H9 (cell line): ENCODE measurements around the gene PKD1. TPM values are rescaled to one million over a fixed set of nuclear protein-coding genes. Genes with fewer than 3 reads are reported as not detected.

ENCODE experiments used
- DNase-seq: peaks from one replicate; pipeline ENCODE4 v3.0.0-alpha.2; 2017
- H2AFZ ChIP-seq: one replicate; pipeline ENCODE4 v1.6.1; 2013; ENCODE audit warnings: mild to moderate bottlenecking, low read length, control low read depth, moderate library complexity
- H2AK5ac ChIP-seq: 2 replicates; pipeline ENCODE4 v1.6.1; 2013; ENCODE audit warnings: low read length, control low read depth, mixed read lengths; ENCODE audit not compliant: insufficient read length
- H2BK120ac ChIP-seq: one replicate; pipeline ENCODE4 v1.6.1; 2013; ENCODE audit warnings: low read depth, mild to moderate bottlenecking, low read length, control low read depth, inconsistent platforms; ENCODE audit not compliant: poor library complexity, severe bottlenecking
- H2BK12ac ChIP-seq: 2 replicates; pipeline ENCODE4 v1.6.1; 2013; ENCODE audit warnings: low read length, control low read depth, mixed read lengths, low read depth; ENCODE audit not compliant: insufficient read length
- H2BK15ac ChIP-seq: 2 replicates; pipeline ENCODE4 v1.6.1; 2013; ENCODE audit warnings: low read depth, low read length, control low read depth
- H2BK20ac ChIP-seq: one replicate; pipeline ENCODE4 v1.6.1; 2013; ENCODE audit warnings: low read depth, mild to moderate bottlenecking, low read length, control low read depth, inconsistent platforms; ENCODE audit not compliant: poor library complexity, severe bottlenecking
- H2BK5ac ChIP-seq: 2 replicates; pipeline ENCODE4 v1.6.1; 2013; ENCODE audit warnings: low read length, control low read depth, mixed read lengths; ENCODE audit not compliant: insufficient read length
- H3K14ac ChIP-seq: 2 replicates; pipeline ENCODE4 v1.6.1; 2013; ENCODE audit warnings: low read length, control low read depth; ENCODE audit not compliant: insufficient read depth
- H3K18ac ChIP-seq: 2 replicates; pipeline ENCODE4 v1.6.1; 2013; ENCODE audit warnings: low read depth, mild to moderate bottlenecking, mixed read lengths, low read length, control low read depth; ENCODE audit not compliant: insufficient read length
- H3K23ac ChIP-seq: 2 replicates; pipeline ENCODE4 v1.6.1; 2013; ENCODE audit warnings: low read length, control low read depth, mixed read lengths, low read depth; ENCODE audit not compliant: insufficient read length
- H3K23me2 ChIP-seq: 2 replicates; pipeline ENCODE4 v1.6.1; 2013; ENCODE audit warnings: low read depth, mild to moderate bottlenecking, mixed read lengths, low read length, control low read depth; ENCODE audit not compliant: insufficient read length, poor library complexity, severe bottlenecking
- H3K27ac ChIP-seq: 2 replicates; pipeline ENCODE4 v1.5.1; 2013; ENCODE audit warnings: low read length, control low read depth, mixed read lengths, low read depth; ENCODE audit not compliant: insufficient read length
- H3K27me3 ChIP-seq: 2 replicates; pipeline ENCODE4 v1.6.1; 2013; ENCODE audit warnings: low read length, control low read depth, inconsistent platforms; ENCODE audit not compliant: insufficient read depth
- H3K4ac ChIP-seq: 2 replicates; pipeline ENCODE4 v1.6.1; 2013; ENCODE audit warnings: low read depth, mild to moderate bottlenecking, control low read depth, inconsistent platforms, low read length, moderate library complexity
- H3K4me1 ChIP-seq: 2 replicates; pipeline ENCODE4 v1.6.1; 2013; ENCODE audit warnings: low read length, control low read depth, inconsistent platforms; ENCODE audit not compliant: insufficient read depth
- H3K4me2 ChIP-seq: 2 replicates; pipeline ENCODE4 v1.6.1; 2013; ENCODE audit warnings: low read length, control low read depth, mixed read lengths; ENCODE audit not compliant: insufficient read length, insufficient read depth
- H3K56ac ChIP-seq: 2 replicates; pipeline ENCODE4 v1.6.1; 2013; ENCODE audit warnings: low read depth, mild to moderate bottlenecking, mixed read lengths, low read length, control low read depth; ENCODE audit not compliant: insufficient read length
- H3K79me1 ChIP-seq: 2 replicates; pipeline ENCODE4 v1.6.1; 2013; ENCODE audit warnings: low read depth, mild to moderate bottlenecking, moderate library complexity, low read length, control low read depth, inconsistent platforms; ENCODE audit not compliant: insufficient read depth, poor library complexity, severe bottlenecking
- H3K79me2 ChIP-seq: 2 replicates; pipeline ENCODE4 v1.6.1; 2013; ENCODE audit warnings: low read length, control low read depth, inconsistent platforms; ENCODE audit not compliant: insufficient read depth
- H3K9ac ChIP-seq: 2 replicates; pipeline ENCODE4 v1.6.1; 2013; ENCODE audit warnings: low read length, control low read depth, mixed read lengths; ENCODE audit not compliant: insufficient read length; ENCODE audit errors: extremely low read depth
- H3K9me3 ChIP-seq: one replicate; pipeline ENCODE4 v1.6.1; 2013; ENCODE audit warnings: low read depth, low read length, inconsistent platforms; ENCODE audit not compliant: control insufficient read depth
- H3T11ph ChIP-seq: one replicate; pipeline ENCODE4 v1.6.1; 2013; ENCODE audit warnings: mild to moderate bottlenecking, low read length, control low read depth, inconsistent platforms
- H4K20me1 ChIP-seq: one replicate; pipeline ENCODE4 v1.6.1; 2013; ENCODE audit not compliant: control insufficient read depth, insufficient read length, insufficient read depth
- H4K5ac ChIP-seq: 2 replicates; pipeline ENCODE4 v1.6.1; 2013; ENCODE audit warnings: low read depth, mild to moderate bottlenecking, mixed read lengths, low read length, control low read depth; ENCODE audit not compliant: insufficient read length
- H4K8ac ChIP-seq: replicated peaks from 2 replicates; pipeline ENCODE4 v1.6.1; 2013; ENCODE audit warnings: low read length, control low read depth, mixed read lengths, low read depth; ENCODE audit not compliant: insufficient read length
- H4K91ac ChIP-seq: 2 replicates; pipeline ENCODE4 v1.6.1; 2013; ENCODE audit warnings: low read depth, mild to moderate bottlenecking, moderate library complexity, mixed read lengths, low read length, control low read depth; ENCODE audit not compliant: insufficient read length
- H3K27ac Mint-ChIP-seq, 3 experiments: 2 replicates in 2 of 3; 3 replicates in 1 of 3; pipeline ENCODE4 v1.8.0; 2020 to 2021; ENCODE audit warnings: mixed read lengths in 3 of 3, mild to moderate bottlenecking in 1 of 3, moderate library complexity in 1 of 3
- H3K27me3 Mint-ChIP-seq: 2 replicates; pipeline ENCODE4 v1.8.0; 2021; ENCODE audit warnings: low read depth, mild to moderate bottlenecking, moderate library complexity, mixed read lengths
- H3K36me3 Mint-ChIP-seq, 3 experiments: 2 replicates in 2 of 3; 3 replicates in 1 of 3; pipeline ENCODE4 v1.8.0; 2020 to 2021; ENCODE audit warnings: low read depth in 3 of 3, mixed read lengths in 3 of 3; ENCODE audit not compliant: insufficient read depth in 1 of 3
- H3K4me1 Mint-ChIP-seq, 2 experiments: 2 replicates each; pipeline ENCODE4 v1.8.0; 2020; ENCODE audit warnings: mixed read lengths in 2 of 2
- H3K4me3 Mint-ChIP-seq, 2 experiments: 2 replicates in 1 of 2; 3 replicates in 1 of 2; pipeline ENCODE4 v1.8.0; 2020 to 2021; ENCODE audit warnings: mild to moderate bottlenecking in 2 of 2, mixed read lengths in 2 of 2, moderate library complexity in 1 of 2
- H3K9me3 Mint-ChIP-seq, 2 experiments: 2 replicates in 1 of 2; 3 replicates in 1 of 2; pipeline ENCODE4 v1.8.0; 2020; ENCODE audit warnings: mild to moderate bottlenecking in 2 of 2, mixed read lengths in 2 of 2, moderate library complexity in 1 of 2
- CTCF ChIP-seq: fragments of 200-600 bp; sonication (generic); conservative IDR thresholded peaks from 3 replicates; pipeline ENCODE4 v1.8.0; 2021; ENCODE audit warnings: antibody characterized with exemption, mild to moderate bottlenecking
- WGBS: extraction: QIAGEN DNeasy Blood & Tissue Kit; methylation state at CpG from one replicate; pipeline ENCODE4 v1.1.7; 2013; ENCODE audit warnings: missing lambda C conversion rate, low lambda C conversion rate, mixed read lengths; ENCODE audit not compliant: insufficient read length; ENCODE audit errors: extremely low coverage; 5-methylcytosine and 5-hydroxymethylcytosine counted together
- total RNA-seq: library from RNA; stranded (reverse); gene quantifications from 2 replicates; pipeline ENCODE4 v1.2.1, GENCODE V29; 2021

The PKD1 gene
- total RNA-seq, 1 experiment from 2014 or later: 88.0 TPM

GRCh38 chr16:2159175-2159838 is 23.6 kb upstream of the PKD1 start:
- H2BK120ac ChIP-seq: no peak overlapping the region
- Mint-ChIP-seq H3K36me3 (peaks cover 18 to 30% (median 21%) of the 10 kb centered on the region in 3 experiments), H3K27me3 (no peaks in the 10 kb centered on the region), H3K27ac (peak overlapping the region; percentile 83 to 92 (median 91); a peak in 6 of 7 replicates), H3K4me3 (peak overlapping the region in 1 of 2 experiments; percentile 61; a peak in 1 of 5 replicates), H3K4me1 (peaks cover 16 to 30% of the 10 kb centered on the region in 2 experiments), H3K9me3 (peaks cover 0 to 7% of the 10 kb centered on the region in 2 experiments; a peak in 2 of 5 replicates)
- H3K27me3 ChIP-seq: no peaks in the 10 kb centered on the region
- H3K23me2 ChIP-seq: peaks cover 8% of the 10 kb centered on the region
- H4K91ac ChIP-seq: no peak overlapping the region
- peaks cover 2% of the 10 kb centered on the region for H4K20me1 ChIP-seq
- H3K4me2 ChIP-seq: no peak overlapping the region
- no peak for DNase-seq
- H2AK5ac ChIP-seq: no peak overlapping the region
- H3K79me1 ChIP-seq: peaks cover 17% of the 10 kb centered on the region
- H2BK20ac ChIP-seq: no peak overlapping the region
- no peak overlapping the region for H2AFZ ChIP-seq
- no peak overlapping the region for H3K18ac ChIP-seq
- peak overlapping the region; percentile 21; the same call in 1 of the 2 replicates for H3K14ac ChIP-seq
- no peaks in the 10 kb centered on the region for H3K9me3 ChIP-seq
- no peak overlapping the region for H2BK15ac ChIP-seq
- H3K56ac ChIP-seq: no peak overlapping the region
- peaks cover 53% of the 10 kb centered on the region; the same call in 1 of the 2 replicates for H3K79me2 ChIP-seq
- no peak overlapping the region for H4K5ac ChIP-seq
- no peak overlapping the region for H3K4ac ChIP-seq
- H3K4me1 ChIP-seq: no peaks in the 10 kb centered on the region; the same call in 1 of the 2 replicates
- no peak overlapping the region for H2BK12ac ChIP-seq
- H3K27ac ChIP-seq: no peak overlapping the region
- WGBS: no CpG with 5 or more reads among the region's 24 CpGs
- no peak overlapping the region for H3T11ph ChIP-seq
- H3K9ac ChIP-seq: peak overlapping the region; percentile 23
- no peak overlapping the region for H3K23ac ChIP-seq
- no peak for TF ChIP-seq CTCF
- no peak overlapping the region for H4K8ac ChIP-seq
- H2BK5ac ChIP-seq: no peak overlapping the region
